GM18873 (cell line): ENCODE results near the gene PAXIP1.
"Not testable (repeated sequence)": the region's sequence is repeated elsewhere in the genome, so short reads cannot be mapped to it uniquely, and the experiment has no call there.

Experiments used
- ATAC-seq: cut with Tn5 transposase; IDR thresholded peaks from one replicate; pipeline ENCODE4 v1.9.1; 2021; ENCODE audit warnings: mild to moderate bottlenecking, moderate library complexity, moderate number of reproducible peaks; ENCODE audit not compliant: unreplicated experiment, low FRiP score

Gene PAXIP1, protein sequence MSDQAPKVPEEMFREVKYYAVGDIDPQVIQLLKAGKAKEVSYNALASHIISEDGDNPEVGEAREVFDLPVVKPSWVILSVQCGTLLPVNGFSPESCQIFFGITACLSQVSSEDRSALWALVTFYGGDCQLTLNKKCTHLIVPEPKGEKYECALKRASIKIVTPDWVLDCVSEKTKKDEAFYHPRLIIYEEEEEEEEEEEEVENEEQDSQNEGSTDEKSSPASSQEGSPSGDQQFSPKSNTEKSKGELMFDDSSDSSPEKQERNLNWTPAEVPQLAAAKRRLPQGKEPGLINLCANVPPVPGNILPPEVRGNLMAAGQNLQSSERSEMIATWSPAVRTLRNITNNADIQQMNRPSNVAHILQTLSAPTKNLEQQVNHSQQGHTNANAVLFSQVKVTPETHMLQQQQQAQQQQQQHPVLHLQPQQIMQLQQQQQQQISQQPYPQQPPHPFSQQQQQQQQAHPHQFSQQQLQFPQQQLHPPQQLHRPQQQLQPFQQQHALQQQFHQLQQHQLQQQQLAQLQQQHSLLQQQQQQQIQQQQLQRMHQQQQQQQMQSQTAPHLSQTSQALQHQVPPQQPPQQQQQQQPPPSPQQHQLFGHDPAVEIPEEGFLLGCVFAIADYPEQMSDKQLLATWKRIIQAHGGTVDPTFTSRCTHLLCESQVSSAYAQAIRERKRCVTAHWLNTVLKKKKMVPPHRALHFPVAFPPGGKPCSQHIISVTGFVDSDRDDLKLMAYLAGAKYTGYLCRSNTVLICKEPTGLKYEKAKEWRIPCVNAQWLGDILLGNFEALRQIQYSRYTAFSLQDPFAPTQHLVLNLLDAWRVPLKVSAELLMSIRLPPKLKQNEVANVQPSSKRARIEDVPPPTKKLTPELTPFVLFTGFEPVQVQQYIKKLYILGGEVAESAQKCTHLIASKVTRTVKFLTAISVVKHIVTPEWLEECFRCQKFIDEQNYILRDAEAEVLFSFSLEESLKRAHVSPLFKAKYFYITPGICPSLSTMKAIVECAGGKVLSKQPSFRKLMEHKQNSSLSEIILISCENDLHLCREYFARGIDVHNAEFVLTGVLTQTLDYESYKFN

DNA sequence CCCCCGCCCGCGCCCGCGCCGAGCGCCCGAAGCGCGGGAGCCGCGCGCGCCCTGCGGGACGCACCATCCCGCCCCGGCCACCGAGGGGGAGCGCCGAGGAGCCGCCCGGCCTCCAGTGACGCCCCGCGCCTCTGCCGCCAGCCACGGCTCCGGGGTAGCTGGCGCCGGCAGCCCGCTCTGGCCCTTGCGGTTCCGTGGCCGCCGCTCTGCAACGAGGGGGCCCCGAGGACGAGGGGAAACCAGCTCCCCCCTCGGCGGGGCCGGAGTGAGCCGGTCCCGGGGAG is at the start of gene PAXIP1:
TSS of gene PAXIP1 (minus strand) at position 33 of the 284 bp plus-strand sequence. CDS start 195 bp downstream, outside the sequence.
- ATAC-seq = peak; percentile 42

DNA sequence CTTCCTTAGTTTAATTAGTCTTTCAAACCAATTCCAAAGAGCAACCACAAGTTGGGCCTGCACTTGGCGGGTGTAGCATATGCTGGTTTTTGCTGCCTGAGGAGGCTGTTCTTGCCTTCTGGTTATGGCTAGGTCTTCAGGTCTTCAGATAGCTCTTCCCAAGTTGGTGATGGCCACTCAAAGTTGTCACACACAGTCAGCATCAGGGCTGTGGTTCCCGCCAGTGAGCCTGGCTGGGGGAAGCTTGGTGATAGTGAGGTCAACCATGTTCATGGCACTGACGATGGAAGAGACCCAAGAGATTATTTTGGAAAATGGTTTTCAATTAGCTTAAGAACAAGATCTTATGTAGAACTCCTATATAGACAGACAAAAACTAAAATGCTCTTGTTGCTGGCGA is 48.4 kb upstream of the PAXIP1 start:
- ATAC-seq = no peak

DNA sequence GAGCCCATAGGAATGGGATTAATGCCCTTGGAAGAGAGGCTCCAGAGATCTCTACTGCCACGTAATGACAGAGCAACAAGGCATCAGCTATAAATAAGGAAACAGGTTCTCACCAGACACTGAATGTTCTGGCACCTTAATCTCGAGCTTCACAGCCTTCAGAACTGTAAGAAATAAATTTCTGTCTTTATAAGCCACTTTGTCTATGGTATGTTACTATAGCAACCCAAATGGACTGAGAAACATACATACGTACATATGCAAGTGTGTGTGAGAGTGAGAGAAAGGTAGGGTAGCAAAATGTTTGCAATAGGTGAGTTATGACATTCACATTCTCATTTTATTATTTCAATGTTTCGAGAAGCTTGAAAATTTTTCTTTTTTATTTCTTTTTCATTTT is 45.1 kb upstream of the PAXIP1 start:
- no peak for ATAC-seq

DNA sequence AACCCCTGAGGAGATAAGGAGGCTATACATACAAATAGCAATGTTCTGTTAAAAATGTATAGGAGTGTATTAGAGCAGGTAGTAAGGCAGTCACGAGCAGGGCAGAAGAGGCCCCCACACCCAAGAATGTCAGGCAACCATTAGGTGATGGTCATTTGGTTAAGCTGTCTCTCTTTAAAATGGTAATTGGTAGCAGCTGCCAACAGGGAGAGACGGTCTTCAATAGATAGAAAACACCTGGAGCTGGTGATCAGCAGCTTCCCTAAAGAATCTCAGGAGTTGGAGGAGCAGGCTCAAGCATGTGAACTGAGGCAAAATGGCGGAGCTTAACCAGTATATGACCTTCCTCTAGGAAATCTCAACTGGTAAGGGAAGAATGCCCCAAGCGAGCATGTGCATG is 40.8 kb upstream of the PAXIP1 start:
- no peak for ATAC-seq

DNA sequence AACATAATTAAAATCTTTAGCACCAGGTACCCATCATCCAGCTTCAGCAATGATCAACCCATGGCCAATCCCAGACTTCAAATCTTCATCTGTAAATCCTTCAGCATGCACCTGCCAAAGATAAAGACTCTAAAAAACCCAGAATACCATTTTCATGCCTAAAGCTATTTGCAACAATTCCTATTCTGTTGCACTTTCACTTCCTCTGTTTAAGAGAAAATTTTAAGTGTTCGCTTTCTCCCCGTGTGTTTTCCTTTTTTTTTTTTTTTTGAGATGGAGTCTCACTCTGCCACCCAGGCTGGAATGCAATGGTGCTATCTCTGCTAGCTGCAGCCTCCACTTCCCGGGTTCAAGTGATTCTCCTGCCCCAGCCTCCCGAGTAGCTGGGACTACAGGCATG is 35.4 kb upstream of the PAXIP1 start:
- no peak for ATAC-seq

DNA sequence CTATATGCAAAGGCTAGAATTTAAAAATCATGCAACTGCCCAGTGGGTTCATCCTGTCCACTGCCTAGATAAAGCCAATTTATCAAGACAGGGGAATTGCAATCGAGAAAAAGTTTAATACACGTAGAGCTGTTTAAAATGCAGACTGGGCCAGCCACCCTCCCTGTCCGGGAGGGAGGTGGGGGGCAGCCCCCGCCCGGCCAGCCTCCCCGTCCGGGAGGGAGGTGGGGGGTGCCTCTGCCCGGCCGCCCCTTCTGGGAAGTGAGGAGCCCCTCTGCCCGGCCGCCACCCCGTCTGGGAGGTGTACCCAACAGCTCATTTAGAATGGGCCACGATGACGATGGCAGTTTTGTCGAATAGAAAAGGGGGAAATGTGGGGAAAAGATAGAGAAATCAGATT is 31.6 kb upstream of the PAXIP1 start:
- not testable (repeated sequence) for ATAC-seq

DNA sequence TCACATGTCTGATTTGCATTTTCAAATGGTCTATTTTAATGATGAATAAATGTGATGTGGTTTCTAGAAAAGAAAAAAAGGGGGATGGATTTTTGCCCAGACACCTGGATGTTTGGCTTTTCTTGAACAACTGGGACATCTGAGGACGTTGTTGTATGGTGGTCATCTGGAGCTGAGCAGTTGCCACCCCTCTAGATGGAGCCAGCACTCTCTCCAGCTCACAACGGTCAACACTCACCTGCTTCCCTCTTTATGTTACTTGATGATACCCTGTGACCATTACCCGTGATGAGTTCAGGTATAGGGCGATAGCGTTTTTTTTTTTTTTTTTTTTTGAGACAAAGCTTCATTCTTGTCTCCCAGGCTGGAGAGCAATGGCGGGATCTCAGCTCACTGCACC is 30.1 kb upstream of the PAXIP1 start:
- ATAC-seq = no peak

DNA sequence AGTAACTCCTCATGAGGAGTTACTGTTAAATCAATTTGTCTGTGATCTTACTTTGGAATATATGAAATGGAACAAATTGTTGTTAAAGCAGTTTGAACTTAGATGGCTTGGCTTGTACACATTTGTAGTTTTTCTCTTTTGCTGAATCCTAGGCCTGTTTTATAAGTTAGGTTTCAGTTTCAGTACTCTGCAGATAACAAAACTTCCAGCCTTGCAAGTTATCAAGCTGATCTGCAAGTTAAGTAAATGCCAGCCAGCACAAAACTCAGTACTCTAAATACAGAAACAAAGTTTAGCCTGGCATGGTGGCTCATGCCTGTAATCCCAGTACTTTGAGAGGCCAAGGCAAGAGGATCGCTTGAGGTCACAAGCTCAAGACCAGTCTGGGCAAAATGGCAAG is 25.0 kb upstream of the PAXIP1 start:
- no peak for ATAC-seq

DNA sequence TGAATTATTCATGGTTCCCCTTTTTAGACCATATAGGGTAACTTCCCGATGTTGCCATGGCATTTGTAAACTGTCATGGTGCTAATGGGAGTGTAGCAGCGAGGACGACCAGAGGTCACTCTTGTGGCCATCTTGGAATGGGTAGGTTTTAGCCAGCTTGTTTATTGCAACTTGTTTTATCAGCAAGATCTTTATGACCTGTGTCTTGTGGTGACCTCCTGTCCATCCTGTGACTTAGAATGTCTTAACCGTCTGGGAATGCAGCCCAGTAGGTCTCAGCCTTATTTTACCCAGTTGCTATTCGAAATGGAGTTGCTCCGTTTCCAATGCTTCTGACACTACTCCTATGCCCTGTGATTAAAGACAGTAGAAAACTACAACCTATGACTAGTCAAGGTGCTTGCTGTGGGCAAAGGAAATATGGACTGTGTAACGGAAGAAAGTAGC is 18.8 kb upstream of the PAXIP1 start:
- no peak for ATAC-seq

DNA sequence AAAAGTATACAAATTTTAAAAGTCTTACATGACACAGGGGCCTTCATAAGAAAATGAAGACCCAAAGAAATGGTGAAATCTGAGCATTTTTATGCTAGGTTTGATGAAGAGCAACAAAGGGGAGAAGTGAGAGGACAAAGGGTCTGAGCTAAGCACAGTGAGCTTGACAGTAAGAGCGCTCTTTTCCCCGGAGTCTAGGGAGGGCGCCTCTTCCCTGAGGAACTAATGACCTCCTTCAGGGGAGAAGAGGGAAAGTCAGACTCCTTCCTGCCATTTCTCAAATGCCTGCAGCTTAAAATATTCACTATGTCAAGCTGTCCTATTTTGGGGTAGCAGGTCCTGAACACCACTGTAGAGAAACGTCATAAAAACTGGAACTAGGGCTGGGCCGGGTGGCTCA is 18.1 kb upstream of the PAXIP1 start:
- no peak for ATAC-seq

DNA sequence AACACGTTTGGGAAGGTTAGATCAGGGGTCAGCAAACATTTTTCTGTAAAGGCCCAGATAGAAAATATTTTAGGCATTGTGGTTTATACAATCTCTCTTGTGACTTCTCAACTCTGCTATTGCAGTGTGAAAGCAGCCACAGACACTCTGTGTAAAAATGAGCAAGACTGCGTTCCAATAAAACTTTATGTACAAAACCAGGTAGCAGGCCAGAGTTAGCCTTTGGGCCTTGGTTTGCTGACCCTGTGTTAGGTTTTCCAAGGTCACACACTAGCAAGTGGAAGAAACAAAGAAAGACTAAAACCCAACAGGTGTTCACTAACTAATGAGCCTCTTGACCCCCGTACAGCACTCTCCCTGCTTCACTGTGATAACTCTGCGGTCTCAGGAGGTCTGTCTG is 14.9 kb upstream of the PAXIP1 start:
- ATAC-seq = no peak

DNA sequence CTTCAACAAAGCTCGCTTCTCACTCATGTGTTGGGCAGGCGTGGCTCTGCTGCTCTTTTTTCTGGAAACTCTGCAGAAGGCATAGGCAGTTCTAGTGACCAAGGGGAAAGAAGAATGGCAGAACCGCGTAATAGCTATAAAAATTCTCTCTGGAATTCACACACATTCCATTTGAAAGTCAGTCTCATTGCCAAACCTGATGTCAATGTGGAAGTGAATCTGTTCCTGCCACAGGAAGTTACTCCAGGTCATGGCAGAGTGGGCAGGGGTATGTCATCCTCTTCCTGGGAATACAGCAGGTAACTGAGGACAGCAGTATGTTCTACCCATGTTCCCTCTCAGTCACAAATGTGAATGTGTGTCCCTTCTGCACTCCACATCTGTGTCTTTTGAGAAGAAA is 8.2 kb upstream of the PAXIP1 start:
- ATAC-seq = no peak

DNA sequence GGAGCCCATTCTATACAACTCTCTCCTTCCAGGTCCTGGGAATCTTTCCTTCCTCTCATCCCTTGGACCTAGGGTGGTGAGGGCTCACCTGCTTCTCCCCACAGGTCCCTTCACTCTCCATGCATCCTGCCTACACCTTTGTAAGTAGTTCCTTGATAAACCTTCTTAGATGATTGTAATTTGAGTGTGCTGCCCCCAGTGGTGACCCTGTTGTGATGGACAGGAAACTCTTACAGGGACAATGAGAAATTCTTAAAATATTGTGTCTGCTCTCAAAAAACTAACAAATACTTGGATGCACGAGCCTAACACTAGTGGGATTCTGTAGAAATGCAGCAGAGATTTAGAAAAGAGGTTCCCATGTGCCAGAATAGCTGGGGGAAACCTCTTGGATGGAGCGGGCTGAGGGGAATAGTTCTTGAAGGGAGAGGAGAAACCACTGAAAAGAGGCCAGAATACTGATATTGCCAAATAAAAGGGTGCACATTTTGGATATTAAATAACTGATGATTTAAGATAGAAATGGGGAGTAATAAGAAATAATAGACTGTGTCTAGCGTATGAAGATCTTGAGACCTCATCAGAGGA is 6.7 kb upstream of the PAXIP1 start:
- ATAC-seq = no peak

DNA sequence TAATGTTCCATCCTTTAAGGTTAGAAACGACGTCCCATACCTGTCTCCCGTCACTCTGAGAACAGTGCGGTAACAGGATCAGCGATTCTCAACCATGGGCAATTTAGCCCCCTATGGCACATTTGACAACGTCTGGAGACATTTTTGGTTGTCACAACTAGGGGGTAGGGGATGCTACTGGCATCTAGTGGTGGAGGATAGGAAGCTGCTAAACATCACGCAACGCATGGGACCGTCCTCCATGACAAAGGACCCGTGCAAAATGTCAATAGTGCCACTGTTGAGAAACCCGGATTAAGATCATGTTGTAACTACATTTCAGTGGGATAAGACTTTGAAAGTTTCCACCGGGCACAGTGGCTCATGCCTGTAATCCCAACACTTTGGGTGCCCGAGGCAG is 5.0 kb upstream of the PAXIP1 start:
- no peak for ATAC-seq

DNA sequence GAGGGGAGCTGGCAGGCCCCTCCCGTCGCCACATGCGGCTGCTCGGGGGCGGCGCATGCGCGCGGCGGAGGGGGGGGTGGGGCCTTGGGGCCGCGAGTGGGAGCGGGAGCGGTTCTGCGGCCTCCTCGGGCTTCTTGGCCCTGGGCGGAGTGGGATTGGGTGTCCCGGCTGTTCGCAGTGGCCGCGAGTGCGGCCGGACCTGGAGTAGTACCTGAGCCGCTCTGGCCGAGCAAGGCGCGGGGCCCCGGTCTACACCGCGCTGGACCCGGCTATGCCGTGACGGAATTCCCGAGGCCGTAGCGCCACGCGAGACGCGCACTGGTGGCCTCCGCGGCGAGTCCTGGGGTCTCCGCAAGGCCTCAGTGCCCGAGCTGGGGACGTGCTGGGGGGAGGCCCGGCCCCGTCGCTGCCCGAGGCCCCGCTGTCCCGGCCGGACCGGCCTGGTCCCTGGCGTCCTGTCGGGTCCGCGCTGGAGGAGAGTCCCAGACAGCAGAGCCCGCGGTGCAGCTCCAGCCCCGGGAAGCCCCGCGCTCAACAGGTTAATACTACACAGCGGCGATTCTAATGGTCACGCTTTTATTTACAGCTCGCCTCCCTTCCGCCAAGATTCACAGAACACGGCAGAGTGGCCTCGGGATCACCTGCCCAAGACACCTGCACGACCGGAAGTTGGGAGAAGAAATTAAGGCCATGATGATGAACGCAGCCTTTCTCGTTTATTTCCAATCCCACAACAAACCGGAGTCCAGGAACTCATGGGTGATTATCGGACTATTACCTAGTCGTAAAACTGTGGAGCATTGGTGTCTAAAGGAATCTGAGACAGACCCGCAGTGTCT is 671 bp upstream of the PAXIP1 start:
- peak; percentile 48 for ATAC-seq

DNA sequence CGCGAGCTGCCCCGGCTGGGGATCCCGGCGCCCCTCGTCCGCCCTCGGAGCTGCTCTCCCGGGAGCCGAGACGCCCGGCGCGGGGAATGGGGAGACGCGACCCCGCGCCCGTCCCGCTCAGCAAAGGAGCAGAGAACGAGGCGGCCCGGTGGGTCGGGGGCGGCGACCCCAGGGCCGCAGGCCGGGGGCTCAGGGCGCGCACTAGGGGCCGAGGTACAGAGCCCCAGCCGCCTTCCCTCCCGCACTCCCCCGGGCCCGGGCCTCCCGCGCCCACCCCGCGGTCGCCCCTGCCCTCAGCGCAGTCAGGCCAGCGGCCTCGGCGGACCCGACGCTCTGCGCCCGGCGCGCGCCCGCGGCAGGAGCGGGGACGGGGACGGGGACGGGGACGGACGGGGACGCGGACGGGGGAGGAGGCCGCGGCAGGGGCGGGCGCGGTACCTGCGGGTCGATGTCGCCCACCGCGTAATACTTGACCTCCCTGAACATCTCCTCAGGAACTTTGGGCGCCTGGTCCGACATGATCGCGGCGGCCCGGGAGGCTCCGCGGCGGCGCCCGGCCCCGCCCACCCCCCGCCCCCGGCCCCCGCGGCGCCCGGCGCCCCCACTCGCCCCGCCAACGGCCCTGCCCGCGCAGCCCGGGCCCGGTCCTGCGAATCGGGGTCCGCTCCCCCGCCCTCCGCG is 373 bp downstream of the PAXIP1 start:
- peak; percentile 35 for ATAC-seq

DNA sequence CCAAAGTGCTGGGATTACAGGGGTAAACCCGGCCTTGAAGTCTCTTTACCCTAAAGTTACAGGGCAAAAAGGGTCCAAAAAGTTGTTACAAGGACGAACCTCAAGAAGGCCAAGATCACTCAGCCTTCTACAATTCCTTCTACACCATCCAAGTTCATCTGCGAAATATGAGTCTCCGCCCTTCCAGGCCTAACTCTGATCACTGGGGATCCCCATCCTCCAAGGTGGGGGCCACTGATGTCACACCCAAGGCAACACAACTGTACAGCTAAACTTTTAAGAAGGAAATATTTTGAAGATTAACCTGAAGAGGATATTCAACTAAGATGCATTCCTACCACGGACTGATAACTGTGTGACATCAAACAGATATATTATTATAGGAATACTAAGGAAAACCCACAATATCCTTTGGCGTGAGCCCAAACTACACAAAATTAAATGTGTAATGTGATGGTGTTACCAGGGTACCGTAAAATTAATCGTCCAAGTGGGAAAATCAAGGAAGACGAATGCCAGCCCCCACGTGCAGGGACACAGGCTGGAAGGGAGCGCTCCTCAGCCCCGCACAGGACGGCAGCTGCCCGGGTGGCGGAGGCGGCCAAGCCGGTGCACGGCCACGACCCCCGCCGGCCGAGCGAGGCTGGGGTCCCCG is 1.0 kb downstream of the PAXIP1 start:
- ATAC-seq = peak; percentile 5

DNA sequence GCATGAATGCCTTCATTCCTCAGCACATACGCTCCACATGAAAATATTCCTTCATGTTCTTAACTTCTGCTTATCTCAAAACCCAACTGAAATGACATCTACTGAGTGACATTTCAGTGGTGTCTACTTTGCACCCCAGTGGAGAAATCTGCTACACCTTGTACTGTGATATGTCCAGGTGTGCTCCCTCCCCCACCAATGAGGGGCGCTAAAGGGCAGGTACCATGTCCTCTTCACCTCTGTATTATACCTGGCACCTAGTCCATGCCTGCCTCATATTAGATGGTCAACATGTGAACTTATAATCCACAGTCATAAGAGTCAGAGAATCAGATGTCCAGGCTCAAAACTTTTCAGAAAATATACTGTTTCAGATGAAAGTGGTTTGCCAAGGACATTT is 2.1 kb downstream of the PAXIP1 start:
- no peak for ATAC-seq

DNA sequence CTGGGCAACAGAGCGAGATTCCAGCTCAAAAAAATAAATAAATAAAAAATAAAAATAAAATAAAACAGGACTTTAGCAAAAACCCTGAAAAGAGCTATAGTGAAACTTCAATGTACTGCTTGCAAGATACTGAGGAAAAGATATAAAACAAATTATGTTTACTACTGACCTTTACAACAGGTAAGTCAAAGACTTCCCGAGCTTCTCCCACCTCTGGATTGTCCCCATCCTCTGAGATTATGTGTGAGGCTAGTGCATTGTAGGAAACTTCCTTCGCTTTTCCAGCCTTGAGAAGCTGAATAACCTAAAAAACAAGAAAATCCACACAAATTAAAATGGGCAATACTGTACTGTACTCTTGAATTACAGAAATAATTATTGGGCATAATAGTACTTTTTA is 4.4 kb downstream of the PAXIP1 start:
- ATAC-seq = no peak
